ENCODE data around the gene TP53INP2. TPM values are rescaled to one million over a fixed set of nuclear protein-coding genes. Genes with fewer than 3 reads are reported as not detected.

TP53INP2 gene
- total and polyA plus RNA-seq, 2 donors (not counting 3 experiments of a cell fraction or from before 2014, with no cell fraction given): 18.3 to 30.5 TPM

DNA sequence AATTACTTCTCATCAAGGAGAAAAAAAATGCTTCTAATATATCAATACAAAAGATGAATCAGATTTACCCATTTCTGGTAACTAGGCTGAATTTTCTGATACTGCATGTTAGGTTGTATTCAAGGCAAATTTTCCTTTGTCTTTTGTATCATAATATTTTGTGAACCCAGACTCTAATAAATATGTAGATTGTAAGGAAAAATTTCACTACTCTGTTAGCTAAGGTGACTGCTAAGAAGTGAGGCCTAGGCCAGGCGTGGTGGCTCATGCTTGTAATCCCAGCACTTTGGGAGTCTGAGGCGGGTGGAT is 12.7 kb downstream of the TP53INP2 start:
- no peak for DNase-seq (ENCODE audit: low read depth, low spot score)
- no peaks in the 10 kb centered on the region for H3K9me3 ChIP-seq (replicated peaks; ENCODE audit: control insufficient read depth, insufficient read depth, low read length)
- FAIRE-seq: no peak
- H3K27me3 ChIP-seq (ENCODE audit: control insufficient read depth in 2 of 2, insufficient read depth in 2 of 2, low read length in 2 of 2): no peaks in the 10 kb centered on the region
- no peak overlapping the region for H3K4me2 ChIP-seq (ENCODE audit: insufficient read depth, low read length)
- peaks cover 0 to 8% of the 10 kb centered on the region in 2 experiments for H3K36me3 ChIP-seq (ENCODE audit: control insufficient read depth in 2 of 2, extremely low read depth in 1 of 2, insufficient read depth in 2 of 2, low read length in 2 of 2)
- H3K9me1 ChIP-seq (replicated peaks; ENCODE audit: control insufficient read depth, extremely low read depth, insufficient read depth, low read length): no peaks in the 10 kb centered on the region
- no peak overlapping the region for H2AFZ ChIP-seq (ENCODE audit: low read depth, low read length)
- CTCF ChIA-PET: no interaction called here
- no peak overlapping the region for H3K4me3 ChIP-seq (replicated peaks in 1 of 3; ENCODE audit: insufficient read depth in 1 of 3, low read depth in 1 of 3, low read length in 3 of 3)
- H3K9ac ChIP-seq (replicated peaks; ENCODE audit: extremely low read depth, insufficient read depth, low read length): no peak overlapping the region
- no peaks in the 10 kb centered on the region for H4K20me1 ChIP-seq (replicated peaks; ENCODE audit: control insufficient read depth, extremely low read depth, insufficient read depth, low read length)
- TF ChIP-seq POLR2AphosphoS5 (IDR thresholded peaks at IDR 0.05; ENCODE audit: insufficient read depth, low read depth, low read length): no peak
- TF ChIP-seq POLR2A (IDR thresholded peaks at IDR 0.05; ENCODE audit: low read depth, low read length): no peak
- TF ChIP-seq JUN (IDR thresholded peaks at IDR 0.05; ENCODE audit: borderline replicate concordance, insufficient read depth, insufficient read length, low read depth): no peak
- TF ChIP-seq EZH2 (IDR thresholded peaks at IDR 0.05; ENCODE audit: borderline replicate concordance, low read depth, low read length, severe bottlenecking): no peak
- TF ChIP-seq, protein P1, sequence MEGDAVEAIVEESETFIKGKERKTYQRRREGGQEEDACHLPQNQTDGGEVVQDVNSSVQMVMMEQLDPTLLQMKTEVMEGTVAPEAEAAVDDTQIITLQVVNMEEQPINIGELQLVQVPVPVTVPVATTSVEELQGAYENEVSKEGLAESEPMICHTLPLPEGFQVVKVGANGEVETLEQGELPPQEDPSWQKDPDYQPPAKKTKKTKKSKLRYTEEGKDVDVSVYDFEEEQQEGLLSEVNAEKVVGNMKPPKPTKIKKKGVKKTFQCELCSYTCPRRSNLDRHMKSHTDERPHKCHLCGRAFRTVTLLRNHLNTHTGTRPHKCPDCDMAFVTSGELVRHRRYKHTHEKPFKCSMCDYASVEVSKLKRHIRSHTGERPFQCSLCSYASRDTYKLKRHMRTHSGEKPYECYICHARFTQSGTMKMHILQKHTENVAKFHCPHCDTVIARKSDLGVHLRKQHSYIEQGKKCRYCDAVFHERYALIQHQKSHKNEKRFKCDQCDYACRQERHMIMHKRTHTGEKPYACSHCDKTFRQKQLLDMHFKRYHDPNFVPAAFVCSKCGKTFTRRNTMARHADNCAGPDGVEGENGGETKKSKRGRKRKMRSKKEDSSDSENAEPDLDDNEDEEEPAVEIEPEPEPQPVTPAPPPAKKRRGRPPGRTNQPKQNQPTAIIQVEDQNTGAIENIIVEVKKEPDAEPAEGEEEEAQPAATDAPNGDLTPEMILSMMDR (IDR thresholded peaks at IDR 0.05; ENCODE audit: extremely low read depth in 1 of 2, insufficient read depth in 1 of 2, low read depth in 1 of 2, low read length in 2 of 2): no peak
- no peak for TF ChIP-seq MYC (IDR thresholded peaks at IDR 0.05; ENCODE audit: low read depth, low read length)
- TF ChIP-seq, protein P2, sequence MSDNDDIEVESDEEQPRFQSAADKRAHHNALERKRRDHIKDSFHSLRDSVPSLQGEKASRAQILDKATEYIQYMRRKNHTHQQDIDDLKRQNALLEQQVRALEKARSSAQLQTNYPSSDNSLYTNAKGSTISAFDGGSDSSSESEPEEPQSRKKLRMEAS (IDR thresholded peaks at IDR 0.05; ENCODE audit: insufficient read depth, insufficient read length): no peak
- TF ChIP-seq GATA2 (IDR thresholded peaks at IDR 0.05; ENCODE audit: insufficient read depth, insufficient read length, low read depth, low read length): no peak
- no peak for TF ChIP-seq FOS (IDR thresholded peaks at IDR 0.05; ENCODE audit: borderline replicate concordance, insufficient read depth, low read length)
- dilution Hi-C loops (cut with MboI; ENCODE audit: extremely low pct_ligation_motif_present, low sequenced_read_pairs) (no loop called here), intact Hi-C loops (cut with micrococcal nuclease) (no loop called here)
- H3K79me2 ChIP-seq (ENCODE audit: control insufficient read depth, insufficient read depth, low read length): no peaks in the 10 kb centered on the region
- BruUV-seq (replicated peaks): no TSS peak
- no peak overlapping the region for H3K27ac ChIP-seq (ENCODE audit: insufficient read depth, low read depth, low read length)
- H3K4me1 ChIP-seq (ENCODE audit: control insufficient read depth, extremely low read depth, insufficient read depth, low read length): peaks cover 14% of the 10 kb centered on the region
- POLR2A ChIA-PET: interaction anchor here (0.7 kb wide), 1 partner anchor 434 kb away, joined by 4 read pairs; no protein-coding TSS in a partner anchor
